CD4-positive, alpha-beta T cell (primary cell): Measurements from ENCODE around the gene NOL3. TPM values are rescaled to one million over a fixed set of nuclear protein-coding genes. Genes with fewer than 3 reads are reported as not detected.
A peak's percentile ranks its signal among the peaks of the same experiment; 100 is the strongest.

Experiments used
- ATAC-seq: fragments of 200-7000 bp; cut with Tn5 transposase; one replicate; pipeline ENCODE4 v1.10.0; 2022; ENCODE audit warnings: mild to moderate bottlenecking; ENCODE audit not compliant: poor library complexity
- CTCF ChIA-PET: fragments of 350-600 bp; sonication (Branson Sonifier 250); formaldehyde crosslinking; loops from one replicate; lab custom pipeline; 2021; ENCODE audit warnings: antibody characterized with exemption, inconsistent platforms; lab: Charles Lee
- POLR2A ChIA-PET: fragments of 350-600 bp; sonication (Branson Sonifier 250); formaldehyde crosslinking; loops from one replicate; lab custom pipeline; 2021; ENCODE audit warnings: antibody characterized with exemption, inconsistent platforms; lab: Charles Lee
- DNase-seq, 14 experiments: peaks; one replicate each; pipeline ENCODE4 v3.0.0-alpha.2; 2013 to 2020; ENCODE audit warnings: mixed read lengths in 2 of 14
- H3K27ac ChIP-seq, 2 donors: one replicate each; pipeline versions ENCODE4 v1.5.1 to v1.7.0; 2013; ENCODE audit warnings: low read length in 2 of 2, low read depth in 1 of 2, mild to moderate bottlenecking in 1 of 2
- H3K27me3 ChIP-seq, 2 experiments: 1 replicate in 1 of 2; 2 replicates in 1 of 2; pipeline versions ENCODE4 v1.6.1 to v1.7.0; 2013; ENCODE audit warnings: low read length in 2 of 2, control low read depth in 1 of 2, mild to moderate bottlenecking in 1 of 2, moderate library complexity in 1 of 2; ENCODE audit not compliant: insufficient read depth in 2 of 2, control insufficient read depth in 1 of 2
- H3K36me3 ChIP-seq: one replicate; pipeline ENCODE4 v1.6.1; 2013; ENCODE audit warnings: low read length, control low read depth; ENCODE audit not compliant: insufficient read depth
- H3K4me1 ChIP-seq: one replicate; pipeline ENCODE4 v1.6.1; 2013; ENCODE audit warnings: low read length, control low read depth; ENCODE audit not compliant: insufficient read depth
- H3K4me3 ChIP-seq: one replicate; pipeline ENCODE4 v1.5.1; 2013; ENCODE audit warnings: mild to moderate bottlenecking, low read length, moderate library complexity
- H3K9me3 ChIP-seq, 2 experiments: 1 replicate in 1 of 2; 2 replicates in 1 of 2; pipeline versions ENCODE4 v1.6.1 to v1.7.0; 2013; ENCODE audit warnings: low read length in 2 of 2, mild to moderate bottlenecking in 2 of 2, control low read depth in 1 of 2, moderate library complexity in 1 of 2; ENCODE audit not compliant: control insufficient read depth in 1 of 2, insufficient read depth in 1 of 2
- H3K27ac Mint-ChIP-seq: one replicate; pipeline ENCODE4 v1.8.0; 2020; ENCODE audit warnings: mixed read lengths
- H3K27me3 Mint-ChIP-seq: one replicate; pipeline ENCODE4 v1.8.0; 2021; ENCODE audit warnings: mixed read lengths
- H3K36me3 Mint-ChIP-seq: one replicate; pipeline ENCODE4 v1.8.0; 2021; ENCODE audit warnings: low read depth, mixed read lengths
- H3K4me1 Mint-ChIP-seq: one replicate; pipeline ENCODE4 v1.8.0; 2021; ENCODE audit warnings: low read depth, mixed read lengths
- H3K4me3 Mint-ChIP-seq: one replicate; pipeline ENCODE4 v1.8.0; 2020; ENCODE audit warnings: mild to moderate bottlenecking, mixed read lengths
- H3K9me3 Mint-ChIP-seq: one replicate; pipeline ENCODE4 v1.8.0; 2020; ENCODE audit warnings: mixed read lengths
- intact Hi-C, 2 experiments: fragments of 100-400 bp; cut with DNase I in 1 of 2; cut with micrococcal nuclease in 1 of 2; formaldehyde crosslinking; loops; one replicate each; pipeline versions ENCODE4 v1.15.1 to v1.9.0; 2023 to 2025; cut with DNase I, micrococcal nuclease
- total RNA-seq, 174 experiments: library from RNA in 2 of 174; stranded (reverse) in 2 of 174; gene quantifications; one replicate each; pipeline ENCODE4 v1.2.3 and lab custom pipeline; 2021 to 2026
- TF ChIP-seq, protein P1 (sequence below): fragments of 200-600 bp; IDR thresholded peaks from one replicate; pipeline ENCODE4 v1.8.0; 2022; ENCODE audit warnings: antibody characterized with exemption, mild to moderate bottlenecking

NOL3 gene
- total RNA-seq, 2 experiments from 2014 or later: 1.1 to 1.2 TPM

DNA sequence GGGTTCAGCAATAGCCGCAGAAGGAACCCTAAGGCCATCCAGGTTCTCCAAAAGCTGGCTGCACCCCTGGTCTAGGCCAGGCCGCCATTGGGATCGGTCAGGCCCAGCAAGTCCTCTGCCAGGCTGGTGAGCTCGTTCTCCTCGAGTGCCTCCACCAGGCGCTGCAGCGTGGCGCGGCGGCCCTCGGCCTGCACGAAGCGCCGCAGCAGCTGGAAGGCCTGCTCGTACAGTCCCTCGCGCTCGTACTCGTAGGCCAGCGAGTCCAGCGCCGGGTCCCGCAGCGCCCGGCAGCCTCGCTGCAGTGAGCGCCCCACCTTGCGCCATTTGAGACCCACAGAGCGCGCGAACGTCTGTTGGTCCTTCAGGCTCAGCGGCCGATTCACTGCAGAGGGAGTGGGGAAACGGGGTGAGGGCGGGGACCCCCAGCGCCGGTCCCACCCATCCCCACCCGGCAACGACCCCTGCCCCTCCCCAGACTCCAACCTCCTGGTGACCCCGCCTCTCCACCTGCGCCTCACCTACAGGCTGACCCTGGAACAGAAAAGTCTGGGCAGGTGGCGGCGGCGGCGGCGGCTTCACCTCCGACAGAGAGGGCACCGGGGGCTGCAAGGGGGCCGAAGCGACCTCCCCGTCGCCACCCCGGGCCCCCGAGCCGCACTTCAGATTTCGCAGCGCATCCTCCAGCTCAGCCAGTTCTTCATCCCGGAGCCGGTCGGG is 15.6 kb upstream of the NOL3 start:
- intact Hi-C loops: loop anchor here (1.0 to 2.0 kb wide), 4 partner anchors 31 to 177 kb away; partner anchors contain the start of gene PHAF1 (in 1 of the 2)
- Mint-ChIP-seq H3K4me3 (peak overlapping the region; percentile 78), H3K4me1 (peaks cover 56% of the 10 kb centered on the region), H3K36me3 (peaks cover 14% of the 10 kb centered on the region), H3K9me3 (no peaks in the 10 kb centered on the region), H3K27ac (no peak overlapping the region), H3K27me3 (peaks cover 4% of the 10 kb centered on the region)
- ChIA-PET CTCF (interaction anchor here (0.6 to 3.1 kb wide), 54 partner anchors 10 to 326 kb away, joined by 3 to 43 read pairs (median 5); partner anchors contain the start of genes ATP6V0D1, CES3, E2F4 and EXOC3L1), POLR2A (interaction anchor here (0.5 to 2.0 kb wide), 10 partner anchors 10 to 207 kb away, joined by 3 to 11 read pairs (median 4); partner anchors contain the start of genes CBFB and HSF4)
- H3K27me3 ChIP-seq: no peaks in the 10 kb centered on the region
- peak overlapping the region; percentile 46 for H3K4me3 ChIP-seq
- H3K9me3 ChIP-seq: peaks cover 0 to under 1% of the 10 kb centered on the region in 2 experiments
- H3K27ac ChIP-seq: no peak overlapping the region
- no peaks in the 10 kb centered on the region for H3K36me3 ChIP-seq
- peaks cover 81% of the 10 kb centered on the region for H3K4me1 ChIP-seq
- ATAC-seq (no peak), DNase-seq (peak in 2 of 14 experiments; percentile 5 to 42)
- TF ChIP-seq, protein P1, sequence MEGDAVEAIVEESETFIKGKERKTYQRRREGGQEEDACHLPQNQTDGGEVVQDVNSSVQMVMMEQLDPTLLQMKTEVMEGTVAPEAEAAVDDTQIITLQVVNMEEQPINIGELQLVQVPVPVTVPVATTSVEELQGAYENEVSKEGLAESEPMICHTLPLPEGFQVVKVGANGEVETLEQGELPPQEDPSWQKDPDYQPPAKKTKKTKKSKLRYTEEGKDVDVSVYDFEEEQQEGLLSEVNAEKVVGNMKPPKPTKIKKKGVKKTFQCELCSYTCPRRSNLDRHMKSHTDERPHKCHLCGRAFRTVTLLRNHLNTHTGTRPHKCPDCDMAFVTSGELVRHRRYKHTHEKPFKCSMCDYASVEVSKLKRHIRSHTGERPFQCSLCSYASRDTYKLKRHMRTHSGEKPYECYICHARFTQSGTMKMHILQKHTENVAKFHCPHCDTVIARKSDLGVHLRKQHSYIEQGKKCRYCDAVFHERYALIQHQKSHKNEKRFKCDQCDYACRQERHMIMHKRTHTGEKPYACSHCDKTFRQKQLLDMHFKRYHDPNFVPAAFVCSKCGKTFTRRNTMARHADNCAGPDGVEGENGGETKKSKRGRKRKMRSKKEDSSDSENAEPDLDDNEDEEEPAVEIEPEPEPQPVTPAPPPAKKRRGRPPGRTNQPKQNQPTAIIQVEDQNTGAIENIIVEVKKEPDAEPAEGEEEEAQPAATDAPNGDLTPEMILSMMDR: no peak

DNA sequence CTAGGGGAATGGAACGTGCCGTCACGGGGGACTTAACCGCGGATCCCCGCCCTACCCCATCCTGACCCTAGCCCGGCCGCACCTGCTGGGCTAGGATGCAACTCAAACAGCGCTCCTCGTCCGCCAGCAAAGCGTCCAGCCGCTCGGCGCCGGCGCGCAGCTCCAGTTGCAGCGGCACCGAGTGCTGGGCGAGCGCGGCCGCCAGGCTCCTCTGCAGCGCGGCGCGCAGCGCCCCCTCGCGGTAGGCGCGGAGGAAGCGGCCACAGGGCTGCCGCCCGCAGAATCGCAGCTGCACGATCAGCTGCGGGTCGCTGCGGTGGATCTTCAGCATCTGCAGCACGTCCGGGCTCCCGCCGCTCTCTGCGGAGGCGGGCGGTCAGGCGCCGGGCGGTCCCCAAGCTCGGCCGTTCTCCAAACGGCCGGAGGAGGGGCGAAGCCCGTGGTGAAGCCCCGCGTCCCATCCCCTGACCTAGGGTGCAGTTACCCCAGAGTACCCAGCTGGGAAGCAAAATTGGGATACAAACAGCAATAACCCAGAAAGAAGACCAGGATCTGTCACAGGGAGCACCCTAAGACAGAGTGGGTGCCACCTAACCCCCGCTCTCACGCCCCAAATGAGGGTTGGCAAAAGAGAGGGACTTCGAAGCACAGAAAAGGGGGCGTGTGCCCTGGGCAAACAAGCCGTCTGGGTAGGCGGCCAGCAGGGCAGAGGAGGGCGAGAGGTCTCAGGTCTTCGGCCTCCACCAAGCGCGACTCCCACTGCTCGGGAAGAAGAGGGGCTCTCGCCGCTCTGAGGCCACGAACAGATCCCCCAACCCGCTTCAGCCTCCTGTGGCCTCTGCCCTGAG is 14.8 kb upstream of the NOL3 start:
- ChIA-PET CTCF (interaction anchor here (0.6 to 3.1 kb wide), 56 partner anchors 9 to 325 kb away, joined by 3 to 43 read pairs (median 5); partner anchors contain the start of genes ATP6V0D1, CES3, E2F4 and EXOC3L1), POLR2A (interaction anchor here (0.5 to 2.0 kb wide), 8 partner anchors 9 to 208 kb away, joined by 3 to 11 read pairs (median 6); partner anchors contain the start of genes CBFB and HSF4)
- TF ChIP-seq, protein P1: peak; percentile 94
- Histone ChIP-seq H3K27ac (no peak overlapping the region), H3K9me3 (no peaks in the 10 kb centered on the region), H3K4me1 (peaks cover 82% of the 10 kb centered on the region), H3K36me3 (no peaks in the 10 kb centered on the region), H3K4me3 (peak overlapping the region; percentile 46), H3K27me3 (no peaks in the 10 kb centered on the region)
- Mint-ChIP-seq H3K4me3 (peak overlapping the region; percentile 95), H3K9me3 (no peaks in the 10 kb centered on the region), H3K4me1 (peaks cover 62% of the 10 kb centered on the region), H3K27ac (peak overlapping the region; percentile 95), H3K27me3 (peaks cover 9% of the 10 kb centered on the region), H3K36me3 (peaks cover 15% of the 10 kb centered on the region)
- intact Hi-C loops: loop anchor here (1.0 to 2.0 kb wide), 4 partner anchors 30 to 178 kb away; partner anchors contain the start of gene PHAF1 (in 1 of the 2)
- ATAC-seq: peak; percentile 35
- DNase-seq: peak; percentile 53 to 92 (median 76)
